ENCODE measurements around the gene SUGP1. TPM values are rescaled to one million over a fixed set of nuclear protein-coding genes. Genes with fewer than 3 reads are reported as not detected.

SUGP1 gene
- total and polyA plus RNA-seq, 2 of the 4 experiments (the other 2 are of a cell fraction) = 33.2 to 35.8 TPM

- H2BK5ac ChIP-seq (ENCODE audit: low read depth, low read length, poor library complexity, severe bottlenecking) = no peak overlapping the region
- no peak overlapping the region for H3K18ac ChIP-seq (ENCODE audit: low read depth, low read length)
- no peak overlapping the region for H3K4me3 ChIP-seq (ENCODE audit: insufficient read depth, low read depth, low read length)
- intact Hi-C loops (cut with micrococcal nuclease) = no loop called here
- 57% methylated on average over 1 of the region's 9 CpGs; no CpG with 5 or more reads in 1 of the 2 experiments for WGBS, 2 experiments (ENCODE audit: extremely low coverage in 2 of 2, insufficient read length in 1 of 2)
- H3K4ac ChIP-seq (ENCODE audit: low read depth, low read length) = no peak overlapping the region
- no peak overlapping the region for H2BK20ac ChIP-seq (ENCODE audit: low read depth, low read length)
- no peak overlapping the region for H3K9ac ChIP-seq (ENCODE audit: low read depth, low read length)
- no TSS peak for BruUV-seq (replicated peaks)
- ChIA-PET POLR2A (ENCODE audit: unreplicated experiment) (no interaction called here), CTCF (no interaction called here)
- no peak overlapping the region for H4K5ac ChIP-seq (ENCODE audit: low read depth, low read length)
- H2BK15ac ChIP-seq (ENCODE audit: low read depth, low read length) = no peak overlapping the region
- H3K27ac ChIP-seq (ENCODE audit: insufficient read depth, low read length) = no peak overlapping the region
- no peak overlapping the region for H3K14ac ChIP-seq (replicated peaks; ENCODE audit: low read depth, low read length)
- H4K20me1 ChIP-seq (ENCODE audit: insufficient read depth, low read length) = no peaks in the 10 kb centered on the region
- no peak overlapping the region for H3K23ac ChIP-seq (ENCODE audit: low read depth, low read length)
- no peak overlapping the region for H4K91ac ChIP-seq (ENCODE audit: insufficient read depth, low read depth, low read length)
- H2BK120ac ChIP-seq (ENCODE audit: low read depth, low read length) = no peak overlapping the region
- peaks cover 2% of the 10 kb centered on the region; the same call in 1 of the 2 replicates for H3K4me1 ChIP-seq (ENCODE audit: control insufficient read depth, insufficient read depth, low read length)
- H2AK9ac ChIP-seq (replicated peaks; ENCODE audit: low read depth, low read length, poor library complexity) = no peak overlapping the region
- dilution Hi-C loops (cut with HindIII; ENCODE audit: low sequenced_read_pairs, unreplicated experiment) = no loop called here
- H3K9me1 ChIP-seq (ENCODE audit: insufficient read depth, low read length) = peaks cover 4% of the 10 kb centered on the region; the same call in 1 of the 2 replicates
- H3K79me1 ChIP-seq (ENCODE audit: low read depth in 1 of 2, low read length in 2 of 2) = 0 out of 4 replicates have a peak, but pooled peaks cover 0 to 6% of the 10 kb centered on the region in 2 experiments
- no peak overlapping the region for H2AFZ ChIP-seq (replicated peaks; ENCODE audit: low read length, poor library complexity)
- no peak overlapping the region for H2AK5ac ChIP-seq (ENCODE audit: low read depth, low read length)
- H4K8ac ChIP-seq (ENCODE audit: low read depth in 2 of 2, low read length in 2 of 2) = no peak overlapping the region
- in situ Hi-C loops (cut with MboI; ENCODE audit: low sequenced_read_pairs) = no loop called here
- H3K56ac ChIP-seq (ENCODE audit: extremely low read depth, insufficient read depth, low read length) = no peak overlapping the region
- H3K27me3 ChIP-seq (ENCODE audit: control insufficient read depth, insufficient read depth, low read length) = no peaks in the 10 kb centered on the region
- no peaks in the 10 kb centered on the region for H3K9me3 ChIP-seq (ENCODE audit: control insufficient read depth, insufficient read depth, low read length)
- H3K36me3 ChIP-seq (ENCODE audit: control insufficient read depth, insufficient read depth, low read length) = peaks cover 41% of the 10 kb centered on the region
- ATAC-seq (ENCODE audit: low read depth) = no peak
- no peak for DNase-seq
- no peak overlapping the region for H3K4me2 ChIP-seq (ENCODE audit: low read depth, low read length)
- no peak for TF ChIP-seq SMC3 (IDR thresholded peaks at IDR 0.05; ENCODE audit: low read depth, low read length)
- no peak for TF ChIP-seq RFX5 (IDR thresholded peaks at IDR 0.05; ENCODE audit: low read depth, low read length)
- no peak for TF ChIP-seq RAD21 (IDR thresholded peaks at IDR 0.05; ENCODE audit: low read length)
- TF ChIP-seq MAZ (IDR thresholded peaks at IDR 0.05; ENCODE audit: borderline replicate concordance, low read depth, low read length) = no peak
- TF ChIP-seq ELK1 (IDR thresholded peaks at IDR 0.05; ENCODE audit: borderline replicate concordance, low read depth, low read length) = no peak
- TF ChIP-seq CTCF (conservative IDR thresholded peaks at IDR 0.05; ENCODE audit: low read depth, low read length) = no peak
- no peak for TF ChIP-seq BHLHE40 (IDR thresholded peaks at IDR 0.05; ENCODE audit: low read depth, low read length)
- TF ChIP-seq RCOR1 (IDR thresholded peaks at IDR 0.05; ENCODE audit: insufficient replicate concordance, low read length) = no peak
- no peak for TF ChIP-seq FOS (IDR thresholded peaks at IDR 0.05; ENCODE audit: low read depth, low read length)
- no peak for TF ChIP-seq NFE2L2 (IDR thresholded peaks at IDR 0.05; ENCODE audit: low read depth, low read length)
- TF ChIP-seq CHD1 (IDR thresholded peaks at IDR 0.05; ENCODE audit: low read depth, low read length) = no peak
- no peak for TF ChIP-seq CEBPB (IDR thresholded peaks at IDR 0.05; ENCODE audit: low read depth, low read length)
- TF ChIP-seq POLR2A (IDR thresholded peaks at IDR 0.05; ENCODE audit: low read depth, low read length) = no peak
- TF ChIP-seq USF2 (IDR thresholded peaks at IDR 0.05; ENCODE audit: low read depth, low read length) = no peak
- TF ChIP-seq MXI1 (IDR thresholded peaks at IDR 0.05; ENCODE audit: borderline replicate concordance, low read depth, low read length) = no peak
These were observed 45.4 kb downstream of the SUGP1 start for GRCh38 chr19:19274716-19275565.

Measured in IMR-90 (cell line).